Colonic mucosa (tissue), 4 donors: ENCODE measurements around the gene LEO1. TPM values are rescaled to one million over a fixed set of nuclear protein-coding genes. Genes with fewer than 3 reads are reported as not detected.
"Not testable (repeated sequence)": the region's sequence is repeated elsewhere in the genome, so short reads cannot be mapped to it uniquely, and the experiment has no call there.

Source experiments
- DNase-seq: peaks from one replicate; pipeline ENCODE4 v3.0.0-alpha.2; 2020
- H3K27ac ChIP-seq: fragments of 200-600 bp; one replicate; pipeline ENCODE4 v1.8.0; 2021
- H3K27me3 ChIP-seq: fragments of 200-600 bp; one replicate; pipeline ENCODE4 v1.8.0; 2021
- H3K36me3 ChIP-seq: fragments of 200-600 bp; one replicate; pipeline ENCODE4 v1.8.0; 2021
- H3K4me1 ChIP-seq: fragments of 200-600 bp; one replicate; pipeline ENCODE4 v1.8.0; 2021; ENCODE audit warnings: mild to moderate bottlenecking
- H3K4me3 ChIP-seq: fragments of 200-600 bp; one replicate; pipeline ENCODE4 v1.8.0; 2021
- H3K9ac ChIP-seq, 2 donors: one replicate each; pipeline ENCODE4 v1.7.0; 2013; ENCODE audit warnings: control low read depth in 2 of 2, low read depth in 2 of 2, low read length in 2 of 2
- H3K9me3 ChIP-seq: fragments of 200-600 bp; one replicate; pipeline ENCODE4 v1.8.0; 2021
- CTCF ChIP-seq: fragments of 200-600 bp; IDR thresholded peaks from one replicate; pipeline ENCODE4 v1.8.0; 2022; ENCODE audit warnings: antibody characterized with exemption, mild to moderate bottlenecking
- intact Hi-C: fragments of 100-400 bp; cut with DNase I; formaldehyde crosslinking; loops from one replicate; pipeline ENCODE4 v1.14.1; 2022
- total RNA-seq, 2 donors: library from RNA; stranded (reverse); fragmentation: NEBNext Ultra II Directional in 1 of 2; extraction: Animal tissue kit (Norgen Biotek cat#: 25700) in 1 of 2; gene quantifications; one replicate each; pipeline ENCODE4 v1.2.1, GENCODE V29; 2021
- donor health status: healthy.
- donor health status: DM: no; HTN: no; CAD: no.
- donor health status: DM: no; HTN: no; CAD: no.

The LEO1 gene
- total RNA-seq, 2 donors from 2014 or later, result 23.6 to 29.3 TPM

GRCh38 chr15:52006702-52007340, 35.2 kb upstream of the LEO1 start:
- H3K4me3 ChIP-seq, result no peak overlapping the region
- no peak for TF ChIP-seq CTCF
- no peak overlapping the region for H3K27ac ChIP-seq
- H3K27me3 ChIP-seq, result no peaks in the 10 kb centered on the region
- no peaks in the 10 kb centered on the region for H3K4me1 ChIP-seq
- no peaks in the 10 kb centered on the region for H3K36me3 ChIP-seq
- intact Hi-C loops, result no loop called here
- H3K9me3 ChIP-seq, result no peaks in the 10 kb centered on the region
- DNase-seq, result no peak
- H3K9ac ChIP-seq, result no peak overlapping the region

- TF ChIP-seq CTCF, result no peak
- H3K36me3 ChIP-seq, result no peaks in the 10 kb centered on the region
- no peaks in the 10 kb centered on the region for H3K27me3 ChIP-seq
- DNase-seq, result no peak
- H3K9me3 ChIP-seq, result no peaks in the 10 kb centered on the region
- intact Hi-C loops, result no loop called here
- no peak overlapping the region for H3K9ac ChIP-seq
- no peak overlapping the region for H3K4me3 ChIP-seq
- no peaks in the 10 kb centered on the region for H3K4me1 ChIP-seq
- no peak overlapping the region for H3K27ac ChIP-seq
Observed at GRCh38 chr15:52005748-52006701, 34.4 kb upstream of the LEO1 start.

- H3K27ac ChIP-seq, result no peak overlapping the region
- no peak for TF ChIP-seq CTCF
- no peak overlapping the region for H3K9ac ChIP-seq
- H3K36me3 ChIP-seq, result no peaks in the 10 kb centered on the region
- no peaks in the 10 kb centered on the region for H3K9me3 ChIP-seq
- H3K27me3 ChIP-seq, result no peaks in the 10 kb centered on the region
- H3K4me1 ChIP-seq, result no peaks in the 10 kb centered on the region
- no peak overlapping the region for H3K4me3 ChIP-seq
- intact Hi-C loops, result no loop called here
- DNase-seq, result no peak
Observed at GRCh38 chr15:52004806-52005205, 33.2 kb upstream of the LEO1 start.

- intact Hi-C loops, result no loop called here
- H3K27ac ChIP-seq, result no peak overlapping the region
Observed at GRCh38 chr15:52003710-52004109, 32.1 kb upstream of the LEO1 start.

GRCh38 chr15:52003089-52003488, 31.5 kb upstream of the LEO1 start:
- H3K27ac ChIP-seq, H3K36me3 ChIP-seq, H3K27me3 ChIP-seq, H3K9me3 ChIP-seq, DNase-seq, H3K9ac ChIP-seq, intact Hi-C loops, H3K4me1 ChIP-seq, H3K4me3 ChIP-seq: not testable (repeated sequence)

More at GRCh38 chr15:52003710-52004109, 32.1 kb upstream of the LEO1 start:
- H3K4me3 ChIP-seq, result no peak overlapping the region
- no peak overlapping the region for H3K9ac ChIP-seq
- no peaks in the 10 kb centered on the region for H3K4me1 ChIP-seq
- no peaks in the 10 kb centered on the region for H3K9me3 ChIP-seq
- DNase-seq, result no peak
- no peaks in the 10 kb centered on the region for H3K36me3 ChIP-seq
- no peak for TF ChIP-seq CTCF
- no peaks in the 10 kb centered on the region for H3K27me3 ChIP-seq

- Histone ChIP-seq H3K9me3 (no peaks in the 10 kb centered on the region), H3K9ac (no peak overlapping the region), H3K27me3 (no peaks in the 10 kb centered on the region), H3K36me3 (no peaks in the 10 kb centered on the region), H3K4me3 (no peak overlapping the region), H3K4me1 (no peaks in the 10 kb centered on the region), H3K27ac (no peak overlapping the region)
- intact Hi-C loops, result no loop called here
- no peak for DNase-seq
- TF ChIP-seq CTCF, result no peak
Observed at GRCh38 chr15:52002351-52002750, 30.8 kb upstream of the LEO1 start.
